ENCODE data around the gene EFNA5.
"Not testable (repeated sequence)": the region's sequence is repeated elsewhere in the genome, so short reads cannot be mapped to it uniquely, and the experiment has no call there.

The EFNA5 gene

DNA sequence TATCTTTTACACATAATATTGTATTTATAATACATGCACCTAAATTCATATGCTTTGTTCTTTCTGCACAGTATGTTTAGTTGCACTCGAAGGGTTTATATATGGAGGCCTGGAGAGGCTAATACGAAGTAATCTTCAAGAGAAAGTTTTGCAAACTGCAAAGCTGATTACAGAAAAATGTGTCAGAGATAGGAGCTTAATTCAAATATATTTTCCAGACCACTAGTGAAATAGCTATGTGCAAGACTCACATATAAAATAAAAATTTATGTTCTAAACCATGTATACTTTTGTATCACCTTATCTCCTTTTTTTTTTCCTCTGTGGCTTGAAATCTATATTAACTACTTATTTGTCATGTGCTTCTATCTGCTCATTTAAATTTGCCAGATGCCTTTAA is 313.8 kb downstream of the EFNA5 start:
- no peak for DNase-seq

DNA sequence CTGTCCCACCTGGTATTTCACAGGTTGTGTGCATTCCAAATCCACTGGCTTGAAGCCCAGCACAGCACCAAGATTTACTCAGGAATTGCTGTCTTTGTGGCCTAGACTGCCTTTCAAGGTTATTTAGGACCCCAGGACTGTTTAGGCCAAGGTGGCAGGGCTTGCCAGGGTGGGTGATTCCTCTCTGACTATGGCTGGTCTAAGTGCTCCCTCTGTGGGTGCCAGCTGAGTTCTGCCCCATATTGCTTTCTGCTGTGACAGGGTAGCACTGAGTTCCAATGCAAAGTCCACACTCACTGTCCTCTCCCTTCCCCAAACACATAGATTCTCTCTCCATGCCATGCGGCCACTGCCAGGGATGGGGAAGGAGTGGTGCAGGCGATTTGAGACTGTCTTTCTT is 318.2 kb downstream of the EFNA5 start:
- no peak for DNase-seq

DNA sequence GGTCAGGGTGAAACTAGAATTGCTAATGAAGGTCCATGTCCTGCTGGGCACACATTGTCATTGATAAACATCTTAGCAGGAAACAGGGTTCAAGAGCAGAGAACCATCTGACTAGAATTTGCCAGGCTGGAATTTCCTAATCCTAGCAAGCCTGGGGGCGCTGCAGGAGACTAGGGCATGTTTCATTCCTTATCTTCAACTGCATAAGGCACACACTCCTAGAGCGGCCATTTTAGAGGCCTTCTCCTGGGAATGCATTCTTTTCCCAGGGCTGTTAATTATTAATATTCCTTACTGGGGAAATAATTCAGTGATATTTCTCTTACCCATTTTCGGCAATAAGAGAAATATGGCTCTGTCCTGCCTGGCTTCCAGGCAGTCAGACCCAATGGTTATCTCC is 324.2 kb downstream of the EFNA5 start:
- DNase-seq = not testable (repeated sequence)

DNA sequence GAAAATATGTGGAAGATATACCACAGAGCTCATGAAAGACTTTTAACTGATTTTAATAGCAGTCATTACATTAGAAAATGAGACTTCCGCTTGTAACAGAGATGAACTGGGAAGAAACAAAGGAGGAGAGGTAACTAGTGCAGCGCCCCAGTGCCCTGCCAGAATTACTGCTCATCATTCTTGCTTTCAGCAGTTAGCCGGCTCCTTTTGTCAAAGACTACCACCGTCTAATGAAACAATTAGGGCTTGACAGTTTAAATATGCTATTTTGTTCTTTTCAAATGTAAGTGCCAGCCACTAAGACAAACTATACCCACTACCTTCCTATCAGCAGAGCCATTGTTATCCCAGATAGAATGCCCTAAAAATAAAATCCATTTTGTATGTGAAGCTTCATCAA is 328.4 kb downstream of the EFNA5 start:
- DNase-seq = no peak

DNA sequence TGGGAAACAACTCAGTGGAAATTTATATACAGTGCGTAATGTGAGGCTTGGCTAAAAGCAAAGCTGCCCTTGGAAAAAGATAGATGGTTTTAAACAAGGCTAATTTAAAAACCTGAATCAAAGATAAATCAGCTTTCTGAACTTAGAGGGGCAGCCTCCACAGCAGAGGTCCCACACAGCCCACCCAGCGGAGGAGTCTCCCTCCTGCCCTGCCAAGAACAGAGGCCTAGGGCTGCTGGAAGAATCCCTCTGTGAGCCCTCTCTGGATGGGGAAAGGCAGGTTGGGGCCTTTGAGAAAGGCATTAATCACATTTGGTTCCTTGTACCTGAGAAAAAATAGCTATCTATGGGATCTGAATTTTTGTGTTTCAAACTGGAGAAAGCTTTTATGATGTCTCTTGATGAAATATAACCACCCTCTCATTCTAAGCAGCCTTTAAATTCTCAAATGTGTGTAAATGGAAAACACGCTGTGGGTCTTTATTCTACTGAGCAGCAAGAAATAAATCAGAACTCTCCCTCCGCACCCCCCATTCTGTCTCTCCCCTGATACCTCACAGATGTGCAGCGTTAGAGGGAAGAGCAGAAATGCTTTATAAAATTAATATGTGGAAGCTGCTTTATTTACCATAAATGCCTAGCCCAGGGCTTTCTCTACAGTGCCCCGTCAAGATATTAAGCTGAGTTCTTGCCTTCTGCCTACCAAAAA is 329.2 kb downstream of the EFNA5 start:
- DNase-seq = no peak

DNA sequence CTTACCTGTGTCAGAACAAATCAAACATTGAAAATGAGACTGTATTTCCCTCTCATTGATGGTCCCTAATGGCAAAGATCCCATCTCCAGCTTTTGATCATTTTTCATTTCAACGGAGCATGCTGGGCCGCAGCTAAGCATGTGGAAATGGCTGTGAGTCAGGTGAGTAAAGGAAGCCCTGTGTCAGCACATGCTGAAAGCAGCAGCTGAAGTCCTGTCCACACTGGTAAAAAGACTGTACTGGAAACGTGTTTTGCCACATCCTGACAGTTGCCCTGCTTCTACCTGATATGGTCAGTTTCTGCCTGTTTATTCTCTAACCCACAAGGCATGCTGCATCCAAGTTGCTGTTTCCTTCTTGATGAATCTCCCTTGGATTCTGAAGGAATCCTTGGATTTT is 330.1 kb downstream of the EFNA5 start:
- DNase-seq = no peak

DNA sequence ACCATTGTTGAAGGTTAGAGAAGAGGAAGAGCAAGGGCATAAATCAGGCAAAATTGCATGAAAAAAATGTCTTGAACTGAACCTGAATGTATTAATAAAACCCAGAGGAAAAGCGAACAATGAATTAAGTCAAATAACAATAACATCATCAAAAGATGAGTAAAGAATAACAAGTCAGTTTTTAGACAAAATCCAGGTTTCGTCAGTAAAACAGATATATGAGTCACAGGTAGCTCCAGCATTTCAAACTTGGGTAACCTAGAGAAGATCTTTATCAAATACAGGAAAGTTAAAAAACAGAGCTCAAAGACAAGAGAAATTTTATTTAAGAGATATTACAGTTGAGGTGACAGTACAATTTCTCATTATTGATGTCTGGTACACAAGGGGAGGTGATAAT is 332.4 kb downstream of the EFNA5 start:
- no peak for DNase-seq

DNA sequence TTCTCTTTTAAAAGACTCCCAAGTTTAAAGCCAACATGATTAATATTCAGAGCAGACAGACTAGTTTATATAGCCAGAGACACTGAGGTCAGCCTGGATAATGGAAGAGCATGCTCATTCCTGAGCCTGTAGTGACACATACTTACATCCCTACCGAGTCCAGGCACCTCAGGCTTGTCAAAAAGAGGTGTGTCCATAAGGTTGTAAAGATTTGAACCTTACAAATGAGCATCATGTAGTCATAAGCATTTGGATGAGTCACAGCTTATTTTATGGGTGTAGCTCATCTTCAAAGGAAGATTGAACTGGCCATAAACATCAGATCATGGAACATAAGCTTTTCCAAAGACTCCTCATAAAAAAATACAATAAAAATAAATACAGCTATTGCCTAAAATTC is 333.5 kb downstream of the EFNA5 start:
- DNase-seq = no peak

DNA sequence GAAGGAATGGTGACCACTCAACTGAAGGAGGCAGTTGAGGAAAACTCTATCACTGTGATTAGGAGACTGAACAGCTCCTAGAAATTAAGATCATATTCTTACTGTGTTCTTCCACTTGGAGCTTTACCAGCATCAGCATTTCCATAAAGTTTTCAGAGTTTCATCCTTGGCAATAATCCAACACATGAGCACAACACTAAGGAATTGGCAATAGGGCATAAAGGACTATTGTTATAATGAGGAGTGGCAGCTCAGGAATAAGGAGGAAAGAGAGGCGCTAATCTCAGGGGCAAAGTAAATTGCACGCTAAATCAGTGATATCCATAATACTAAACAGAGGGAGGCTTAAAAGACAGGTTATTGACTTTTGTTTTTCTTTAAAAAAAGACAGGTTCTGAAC is 338.9 kb downstream of the EFNA5 start:
- DNase-seq = no peak

DNA sequence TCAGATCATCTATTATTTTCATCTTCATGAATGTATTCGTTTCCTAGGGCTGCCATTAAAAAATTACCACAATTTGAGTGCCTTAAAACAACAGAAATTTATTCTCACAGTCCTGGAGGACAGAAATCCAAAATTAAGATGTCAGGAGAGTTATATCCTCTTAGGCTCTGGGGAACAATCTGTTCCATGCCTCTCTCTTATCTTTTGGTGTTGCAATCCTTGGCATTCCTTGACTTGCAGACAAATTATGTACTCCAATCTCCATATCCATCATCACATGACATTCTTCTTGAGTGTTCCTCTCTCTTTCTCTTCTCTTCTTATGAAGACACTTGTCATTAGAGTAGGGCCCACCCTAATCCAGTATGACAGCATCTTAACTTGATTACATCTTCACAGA is 339.4 kb downstream of the EFNA5 start:
- DNase-seq = no peak

DNA sequence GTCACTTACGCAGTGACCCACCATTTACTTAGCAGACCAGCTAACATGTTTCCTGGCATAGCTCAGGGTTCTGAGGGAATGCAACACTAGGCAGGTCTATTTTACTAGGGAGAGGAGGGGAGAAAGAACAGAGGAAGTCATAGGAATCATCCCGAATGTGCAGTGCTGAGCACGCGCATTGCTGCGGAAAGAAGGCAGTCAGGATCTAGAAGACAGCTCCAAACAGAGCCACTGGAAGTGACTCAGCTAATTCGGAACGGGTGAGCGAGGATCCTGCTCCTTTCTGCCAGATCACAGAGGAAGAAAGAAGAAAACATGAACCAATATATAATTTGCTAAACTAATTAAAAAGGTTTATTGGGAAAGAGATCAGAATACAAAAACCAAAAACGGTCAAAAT is 339.8 kb downstream of the EFNA5 start:
- DNase-seq = no peak

DNA sequence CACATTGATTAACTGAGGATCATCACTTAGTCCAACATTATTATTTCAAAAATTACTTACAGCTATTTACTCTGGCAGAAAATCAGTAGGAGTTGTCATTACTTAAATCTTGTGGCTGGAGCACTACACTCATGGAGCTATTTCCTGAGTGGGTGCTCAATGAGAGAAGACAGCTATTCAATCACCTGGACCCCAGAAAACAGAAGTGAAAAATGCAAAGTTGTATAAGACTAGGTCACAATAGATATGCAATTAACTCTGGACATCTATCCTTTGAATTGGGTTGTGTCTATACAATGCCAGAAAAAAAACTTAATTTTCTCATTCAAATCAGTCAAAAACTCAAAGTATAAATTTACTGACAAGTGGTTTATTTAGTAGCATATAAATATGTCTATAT is 340.9 kb downstream of the EFNA5 start:
- no peak for DNase-seq
